Liver (tissue), 2 donors: ENCODE results near the gene USP21.

Experiments used
- TAF1 ChIP-seq: conservative IDR thresholded peaks from 2 replicates; pipeline ENCODE4 v1.6.1; 2016; ENCODE audit warnings: antibody characterized with exemption, mild to moderate bottlenecking
- YY1 ChIP-seq: IDR thresholded peaks from 2 replicates; pipeline ENCODE4 v1.6.1; 2016; ENCODE audit warnings: antibody characterized with exemption, mild to moderate bottlenecking
- donor health status: healthy.

GRCh38 chr1:161162052-161162451 is 2.8 kb downstream of the USP21 start:
- TF ChIP-seq YY1 = no peak
- no peak for TF ChIP-seq TAF1
